ENCODE measurements around the gene MGLL.

- no peak for TF ChIP-seq CTCF (IDR thresholded peaks at IDR 0.05)
- no peak for TF ChIP-seq POLR2A (IDR thresholded peaks at IDR 0.05)
Observed at GRCh38 chr3:127658234-127658633, 164.1 kb downstream of the MGLL start.
